ENCODE data around the gene THSD4.

DNA sequence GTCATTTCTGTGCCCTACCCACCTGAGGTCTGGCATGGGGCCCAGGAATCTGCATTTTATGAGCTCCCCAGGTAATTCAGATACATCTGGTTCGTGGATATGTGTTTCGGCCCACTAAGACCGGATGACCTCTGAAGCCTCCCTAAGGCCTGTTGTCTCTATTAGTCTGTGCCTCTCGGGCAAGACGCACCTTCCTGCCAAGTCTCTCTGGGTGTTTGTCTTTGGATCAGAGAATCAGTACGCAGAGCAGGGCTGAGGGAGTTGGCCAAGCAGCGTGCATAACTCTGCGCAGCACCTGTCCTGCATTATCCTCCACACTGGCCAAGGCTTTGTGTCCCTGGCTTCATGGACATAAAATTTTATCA is 181.0 kb downstream of the THSD4 start:
- TF ChIP-seq, protein P1, sequence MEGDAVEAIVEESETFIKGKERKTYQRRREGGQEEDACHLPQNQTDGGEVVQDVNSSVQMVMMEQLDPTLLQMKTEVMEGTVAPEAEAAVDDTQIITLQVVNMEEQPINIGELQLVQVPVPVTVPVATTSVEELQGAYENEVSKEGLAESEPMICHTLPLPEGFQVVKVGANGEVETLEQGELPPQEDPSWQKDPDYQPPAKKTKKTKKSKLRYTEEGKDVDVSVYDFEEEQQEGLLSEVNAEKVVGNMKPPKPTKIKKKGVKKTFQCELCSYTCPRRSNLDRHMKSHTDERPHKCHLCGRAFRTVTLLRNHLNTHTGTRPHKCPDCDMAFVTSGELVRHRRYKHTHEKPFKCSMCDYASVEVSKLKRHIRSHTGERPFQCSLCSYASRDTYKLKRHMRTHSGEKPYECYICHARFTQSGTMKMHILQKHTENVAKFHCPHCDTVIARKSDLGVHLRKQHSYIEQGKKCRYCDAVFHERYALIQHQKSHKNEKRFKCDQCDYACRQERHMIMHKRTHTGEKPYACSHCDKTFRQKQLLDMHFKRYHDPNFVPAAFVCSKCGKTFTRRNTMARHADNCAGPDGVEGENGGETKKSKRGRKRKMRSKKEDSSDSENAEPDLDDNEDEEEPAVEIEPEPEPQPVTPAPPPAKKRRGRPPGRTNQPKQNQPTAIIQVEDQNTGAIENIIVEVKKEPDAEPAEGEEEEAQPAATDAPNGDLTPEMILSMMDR (IDR thresholded peaks at IDR 0.05), result no peak
- TF ChIP-seq POLR2A (IDR thresholded peaks at IDR 0.05), result no peak
